DOHH2 (cell line): ENCODE data around the gene ANKS4B.

ENCODE experiments used
- H3F3A ChIP-seq: fragments of 200-600 bp; sonication (generic), shearing (Covaris generic); 2 replicates; pipeline ENCODE4 v1.6.0; 2016; ENCODE audit warnings: antibody characterized with exemption, mild to moderate bottlenecking; ENCODE audit not compliant: control insufficient read depth, insufficient read depth
- H3K27ac ChIP-seq: fragments of 200-600 bp; sonication (generic); 2 replicates; pipeline ENCODE4 v1.5.1; 2014; ENCODE audit warnings: low read depth, mild to moderate bottlenecking, low read length, moderate library complexity
- H3K27me3 ChIP-seq: fragments of 200-600 bp; sonication (generic); 2 replicates; pipeline ENCODE4 v1.6.1; 2014; ENCODE audit warnings: mild to moderate bottlenecking, low read length, mixed read lengths; ENCODE audit not compliant: control insufficient read depth
- H3K36me3 ChIP-seq: fragments of 200-600 bp; sonication (generic); 2 replicates; pipeline ENCODE4 v1.6.1; 2014; ENCODE audit warnings: mild to moderate bottlenecking, low read length, moderate library complexity, mixed read lengths; ENCODE audit not compliant: control insufficient read depth
- H3K4me1 ChIP-seq: fragments of 200-600 bp; sonication (generic); 2 replicates; pipeline ENCODE4 v1.6.1; 2014; ENCODE audit warnings: mild to moderate bottlenecking, low read length, mixed read lengths; ENCODE audit not compliant: control insufficient read depth
- H3K4me2 ChIP-seq: fragments of 200-600 bp; sonication (generic); 2 replicates; pipeline ENCODE4 v1.6.0; 2014; ENCODE audit warnings: mild to moderate bottlenecking, low read length, moderate library complexity
- H3K4me3 ChIP-seq: fragments of 200-600 bp; sonication (generic); 2 replicates; pipeline ENCODE4 v1.5.1; 2014; ENCODE audit warnings: mild to moderate bottlenecking, low read length, mixed read lengths
- H3K79me2 ChIP-seq: fragments of 200-600 bp; sonication (generic); 2 replicates; pipeline ENCODE4 v1.6.1; 2014; ENCODE audit warnings: mild to moderate bottlenecking, low read length, mixed read lengths; ENCODE audit not compliant: control insufficient read depth
- H3K9me2 ChIP-seq: fragments of 200-600 bp; sonication (generic); replicated peaks from 2 replicates; pipeline ENCODE4 v1.6.1; 2014; ENCODE audit warnings: mild to moderate bottlenecking, low read length, mixed read lengths; ENCODE audit not compliant: control insufficient read depth
- H3K9me3 ChIP-seq: fragments of 200-600 bp; sonication (generic); 2 replicates; pipeline ENCODE4 v1.6.1; 2014; ENCODE audit warnings: antibody characterized with exemption, low read length, mixed read lengths; ENCODE audit not compliant: control insufficient read depth, insufficient read depth
- H4K20me1 ChIP-seq: fragments of 200-600 bp; sonication (generic); 2 replicates; pipeline ENCODE4 v1.6.0; 2014; ENCODE audit warnings: low read depth, mild to moderate bottlenecking, antibody characterized with exemption, low read length, moderate library complexity; ENCODE audit not compliant: control insufficient read depth, insufficient read depth
- CTCF ChIP-seq: fragments of 200-600 bp; sonication (generic); IDR thresholded peaks from one replicate; pipeline ENCODE4 v1.5.1; 2014; ENCODE audit warnings: antibody characterized with exemption, mild to moderate bottlenecking, low read depth, low read length; ENCODE audit not compliant: poor library complexity, severe bottlenecking
- EZH2phosphoT487 ChIP-seq: fragments of 200-600 bp; sonication (generic); IDR thresholded peaks from 2 replicates; pipeline ENCODE4 v1.6.1; 2017; ENCODE audit warnings: borderline replicate concordance, mild to moderate bottlenecking, antibody characterized with exemption, low read length, moderate library complexity, mixed read lengths

The ANKS4B gene

GRCh38 chr16:21276090-21276489, 42.6 kb downstream of the ANKS4B start:
- H3K79me2 ChIP-seq: no peaks in the 10 kb centered on the region
- H3K27ac ChIP-seq: no peak overlapping the region
- no peaks in the 10 kb centered on the region for H3K36me3 ChIP-seq
- no peaks in the 10 kb centered on the region for H3F3A ChIP-seq
- TF ChIP-seq EZH2phosphoT487 (no peak), CTCF (no peak)
- peaks cover 54% of the 10 kb centered on the region for H3K27me3 ChIP-seq
- peaks cover 21% of the 10 kb centered on the region for H3K4me1 ChIP-seq
- no peaks in the 10 kb centered on the region for H3K9me2 ChIP-seq
- no peaks in the 10 kb centered on the region for H3K9me3 ChIP-seq
- no peak overlapping the region for H3K4me3 ChIP-seq
- H4K20me1 ChIP-seq: no peaks in the 10 kb centered on the region; the same call in 1 of the 2 replicates
- no peak overlapping the region for H3K4me2 ChIP-seq

- Histone ChIP-seq H3K27me3 (peaks cover 58% of the 10 kb centered on the region), H3K27ac (no peak overlapping the region), H3K4me3 (no peak overlapping the region), H3F3A (no peaks in the 10 kb centered on the region), H3K79me2 (no peaks in the 10 kb centered on the region), H3K36me3 (no peaks in the 10 kb centered on the region), H3K9me3 (no peaks in the 10 kb centered on the region), H4K20me1 (no peaks in the 10 kb centered on the region; the same call in 1 of the 2 replicates), H3K9me2 (no peaks in the 10 kb centered on the region), H3K4me1 (peaks cover 21% of the 10 kb centered on the region), H3K4me2 (no peak overlapping the region)
- TF ChIP-seq CTCF (no peak), EZH2phosphoT487 (no peak)
Measured at GRCh38 chr16:21277045-21277926, 43.8 kb downstream of the ANKS4B start.

- Histone ChIP-seq H3K4me2 (peak within 1 kb of the TSS; percentile 52), H3K36me3 (no peaks in the 10 kb centered on the region), H3K27me3 (peaks cover 57% of the 10 kb centered on the region), H3K79me2 (no peaks in the 10 kb centered on the region), H4K20me1 (no peaks in the 10 kb centered on the region; the same call in 1 of the 2 replicates), H3K9me2 (no peaks in the 10 kb centered on the region), H3K9me3 (no peaks in the 10 kb centered on the region), H3K27ac (no peak within 1 kb of the TSS), H3K4me3 (no peak within 1 kb of the TSS), H3F3A (no peaks in the 10 kb centered on the region), H3K4me1 (peaks cover 21% of the 10 kb centered on the region)
- no peak for TF ChIP-seq EZH2phosphoT487
- peak; percentile 66 for TF ChIP-seq CTCF
Measured at GRCh38 chr16:21277927-21278706, 44.6 kb downstream of the ANKS4B start, which contains the start of gene CRYM. CRYM (minus strand) TSS chr16:21278290; CDS start chr16:21278251, 39 bp downstream.
